GM19328 (cell line): ENCODE results near the gene ZFP2.
"Not testable (repeated sequence)": the region's sequence is repeated elsewhere in the genome, so short reads cannot be mapped to it uniquely, and the experiment has no call there.

Source experiments
- ATAC-seq: cut with Tn5 transposase; IDR thresholded peaks from one replicate; pipeline ENCODE4 v1.9.1; 2021; ENCODE audit warnings: mild to moderate bottlenecking, moderate library complexity; ENCODE audit not compliant: unreplicated experiment

The ZFP2 gene

GRCh38 chr5:178895615-178896571 is at the start of gene ZFP2:
ZFP2 (plus strand) TSS chr5:178895913; CDS start chr5:178931314, 35,401 bp downstream.
- ATAC-seq: no peak

GRCh38 chr5:178849316-178849715 is 46.4 kb upstream of the ZFP2 start:
- ATAC-seq: no peak

- no peak for ATAC-seq
Measured at GRCh38 chr5:178851951-178852350, 43.8 kb upstream of the ZFP2 start.

- no peak for ATAC-seq
Measured at GRCh38 chr5:178854284-178854683, 41.4 kb upstream of the ZFP2 start.

- peak; percentile 97 for ATAC-seq
Measured at GRCh38 chr5:178859625-178860521, 35.8 kb upstream of the ZFP2 start, which contains the start of gene ZNF354B. ZNF354B (plus strand) TSS chr5:178859953; CDS start chr5:178861048, 1,095 bp downstream.

GRCh38 chr5:178860615-178861014 is 35.1 kb upstream of the ZFP2 start:
- ATAC-seq: not testable (repeated sequence)

GRCh38 chr5:178861627-178862026 is 34.1 kb upstream of the ZFP2 start:
- no peak for ATAC-seq

- no peak for ATAC-seq
Measured at GRCh38 chr5:178866946-178867345, 28.8 kb upstream of the ZFP2 start.

GRCh38 chr5:178869577-178869976 is 26.1 kb upstream of the ZFP2 start:
- no peak for ATAC-seq

GRCh38 chr5:178870411-178870810 is 25.3 kb upstream of the ZFP2 start:
- ATAC-seq: no peak

GRCh38 chr5:178872302-178872701 is 23.4 kb upstream of the ZFP2 start:
- no peak for ATAC-seq

- not testable (repeated sequence) for ATAC-seq
Measured at GRCh38 chr5:178883115-178883694, 12.5 kb upstream of the ZFP2 start.

GRCh38 chr5:178883815-178884430 is 11.8 kb upstream of the ZFP2 start:
- ATAC-seq: no peak

GRCh38 chr5:178899289-178899688 is 3.6 kb downstream of the ZFP2 start:
- ATAC-seq: no peak

GRCh38 chr5:178902849-178903248 is 7.1 kb downstream of the ZFP2 start:
- no peak for ATAC-seq

- ATAC-seq: no peak
Measured at GRCh38 chr5:178931846-178932760, 36.4 kb downstream of the ZFP2 start.

- ATAC-seq: no peak
Measured at GRCh38 chr5:178940569-178941360, 45.1 kb downstream of the ZFP2 start, which contains the start of gene ZNF454. ZNF454 (plus strand) TSS chr5:178941198; CDS start chr5:178942792, 1,594 bp downstream.

GRCh38 chr5:178941361-178941760 is 45.6 kb downstream of the ZFP2 start:
- ATAC-seq: no peak
